Measurements from ENCODE around the gene STEEP1.
A peak's percentile ranks its signal among the peaks of the same experiment; 100 is the strongest.
"Not testable (repeated sequence)": the region's sequence is repeated elsewhere in the genome, so short reads cannot be mapped to it uniquely, and the experiment has no call there.

STEEP1 gene

DNA sequence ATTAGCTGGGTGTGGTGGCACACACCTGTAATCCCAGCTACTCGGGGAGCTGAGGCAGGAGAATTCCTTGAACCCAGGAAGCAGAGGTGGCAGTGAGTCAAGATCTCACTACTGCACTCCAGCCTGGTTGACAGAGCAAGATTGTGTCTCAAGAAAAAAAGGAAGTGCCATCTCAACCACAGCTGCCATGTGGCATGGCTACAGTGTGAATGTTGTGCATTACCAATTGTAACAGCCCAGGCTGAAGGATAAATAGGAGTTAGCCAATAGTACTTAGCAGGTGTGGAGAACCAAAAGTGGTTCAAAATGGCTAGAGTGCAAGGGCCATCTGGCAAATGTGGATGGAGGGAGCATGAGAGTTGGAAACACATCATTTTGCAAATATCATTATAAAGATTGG is 68.0 kb downstream of the STEEP1 start:
- TF ChIP-seq, protein P1, sequence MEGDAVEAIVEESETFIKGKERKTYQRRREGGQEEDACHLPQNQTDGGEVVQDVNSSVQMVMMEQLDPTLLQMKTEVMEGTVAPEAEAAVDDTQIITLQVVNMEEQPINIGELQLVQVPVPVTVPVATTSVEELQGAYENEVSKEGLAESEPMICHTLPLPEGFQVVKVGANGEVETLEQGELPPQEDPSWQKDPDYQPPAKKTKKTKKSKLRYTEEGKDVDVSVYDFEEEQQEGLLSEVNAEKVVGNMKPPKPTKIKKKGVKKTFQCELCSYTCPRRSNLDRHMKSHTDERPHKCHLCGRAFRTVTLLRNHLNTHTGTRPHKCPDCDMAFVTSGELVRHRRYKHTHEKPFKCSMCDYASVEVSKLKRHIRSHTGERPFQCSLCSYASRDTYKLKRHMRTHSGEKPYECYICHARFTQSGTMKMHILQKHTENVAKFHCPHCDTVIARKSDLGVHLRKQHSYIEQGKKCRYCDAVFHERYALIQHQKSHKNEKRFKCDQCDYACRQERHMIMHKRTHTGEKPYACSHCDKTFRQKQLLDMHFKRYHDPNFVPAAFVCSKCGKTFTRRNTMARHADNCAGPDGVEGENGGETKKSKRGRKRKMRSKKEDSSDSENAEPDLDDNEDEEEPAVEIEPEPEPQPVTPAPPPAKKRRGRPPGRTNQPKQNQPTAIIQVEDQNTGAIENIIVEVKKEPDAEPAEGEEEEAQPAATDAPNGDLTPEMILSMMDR (IDR thresholded peaks at IDR 0.05; ENCODE audit: poor library complexity, severe bottlenecking) = no peak
- Histone ChIP-seq H3K27ac (ENCODE audit: poor library complexity, severe bottlenecking) (no peak overlapping the region), H3K9me3 (ENCODE audit: severe bottlenecking) (no peaks in the 10 kb centered on the region), H3K4me1 (ENCODE audit: insufficient read depth, poor library complexity, severe bottlenecking) (peaks cover 33% of the 10 kb centered on the region), H3K36me3 (ENCODE audit: low read depth) (no peaks in the 10 kb centered on the region), H3K27me3 (ENCODE audit: insufficient read depth, poor library complexity, severe bottlenecking) (no peaks in the 10 kb centered on the region), H3K4me3 (ENCODE audit: severe bottlenecking) (no peak overlapping the region)
- no peak for DNase-seq (ENCODE audit: low spot score)
- ATAC-seq (ENCODE audit: low read depth) = no peak

DNA sequence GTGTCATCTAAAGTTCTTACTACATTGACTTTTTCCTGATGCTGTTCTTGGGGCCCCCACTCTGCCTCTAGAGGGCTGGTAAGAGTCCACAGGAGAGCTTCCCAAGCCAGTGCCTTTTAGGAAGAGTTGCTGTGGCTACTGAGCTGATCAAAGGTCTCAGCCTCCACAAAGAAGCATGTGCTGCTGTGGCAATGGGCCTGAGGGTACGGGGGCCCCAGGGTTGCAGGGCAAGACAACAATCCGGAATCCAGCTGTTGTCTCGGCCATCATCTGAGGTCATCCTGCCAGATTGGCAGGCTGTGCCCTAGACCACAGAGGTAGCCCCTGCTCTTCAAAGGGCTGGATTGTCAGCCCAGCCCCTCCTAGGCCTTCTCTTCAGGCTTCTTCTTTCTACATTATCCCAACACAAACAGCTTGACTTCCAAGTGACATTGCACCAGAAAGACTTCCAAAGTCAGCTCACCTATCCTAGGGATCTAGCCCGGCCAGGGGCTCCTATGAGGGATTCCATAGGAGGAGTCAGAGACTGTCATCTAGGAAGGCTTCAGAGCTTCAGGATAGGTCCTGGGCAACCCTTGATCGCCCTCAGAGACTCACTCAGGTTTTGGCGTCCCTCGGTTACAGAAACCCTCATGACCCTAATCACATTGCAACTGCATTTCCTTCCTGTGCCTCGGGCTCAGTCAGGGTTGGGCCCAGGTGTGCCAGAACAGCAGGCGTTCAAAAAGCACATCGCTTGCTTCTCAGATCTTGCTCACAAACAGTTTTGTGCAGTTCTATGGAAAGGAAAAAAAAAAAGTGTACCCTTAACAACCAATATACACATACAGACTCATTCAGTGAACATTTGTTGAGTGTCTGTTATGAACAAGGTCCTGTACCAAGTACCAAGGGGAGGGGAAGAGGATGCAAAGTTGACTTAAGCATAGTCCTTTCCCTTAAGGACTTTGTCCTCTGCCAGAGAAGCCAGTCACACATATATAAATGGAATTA is 69.2 kb downstream of the STEEP1 start:
- ATAC-seq (ENCODE audit: low read depth) = no peak

DNA sequence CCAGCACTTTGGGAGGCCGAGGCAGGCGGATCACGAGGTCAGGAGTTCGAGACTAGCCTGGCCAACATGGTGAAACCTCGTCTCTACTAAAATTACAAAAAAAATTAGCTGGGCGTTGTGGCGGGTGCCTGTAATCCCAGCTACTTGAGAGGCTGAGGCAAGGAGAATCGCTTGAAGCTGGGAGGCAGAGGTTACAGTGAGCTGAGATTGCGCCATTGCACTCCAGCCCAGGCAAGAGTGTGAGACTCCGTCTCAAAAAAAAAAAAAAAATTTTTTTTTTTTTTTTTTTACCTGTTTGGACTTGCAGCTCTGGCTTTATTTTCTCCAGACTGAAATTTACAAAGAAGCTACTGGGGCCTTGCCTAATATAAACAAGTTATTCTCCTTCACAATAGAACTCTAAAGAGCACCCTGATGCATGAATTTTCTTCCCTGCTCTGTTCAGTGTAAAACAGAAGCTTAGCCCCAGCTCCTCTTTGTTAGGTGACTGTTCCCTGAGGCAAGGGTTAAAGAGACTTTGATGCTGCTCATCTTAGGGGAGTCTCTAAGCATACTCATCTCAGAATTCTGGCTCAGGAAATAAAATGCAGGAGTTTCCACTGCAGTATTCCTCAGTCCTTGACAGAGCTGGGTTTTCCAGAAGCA is 71.2 kb downstream of the STEEP1 start:
- H3K9me3 ChIP-seq (ENCODE audit: severe bottlenecking); H3K4me3 ChIP-seq (ENCODE audit: severe bottlenecking); DNase-seq (ENCODE audit: low spot score); H3K36me3 ChIP-seq (ENCODE audit: low read depth); H3K27me3 ChIP-seq (ENCODE audit: insufficient read depth, poor library complexity, severe bottlenecking): not testable (repeated sequence)
- peak; percentile 50 for ATAC-seq (ENCODE audit: low read depth)
- peak overlapping the region; percentile 75 for H3K27ac ChIP-seq (ENCODE audit: poor library complexity, severe bottlenecking)
- peaks cover 17% of the 10 kb centered on the region for H3K4me1 ChIP-seq (ENCODE audit: insufficient read depth, poor library complexity, severe bottlenecking)

More for the DNA sequence above, 69.2 kb downstream of the STEEP1 start:
- Histone ChIP-seq H3K27ac (ENCODE audit: poor library complexity, severe bottlenecking) (no peak overlapping the region), H3K9me3 (ENCODE audit: severe bottlenecking) (no peaks in the 10 kb centered on the region), H3K4me3 (ENCODE audit: severe bottlenecking) (no peak overlapping the region), H3K4me1 (ENCODE audit: insufficient read depth, poor library complexity, severe bottlenecking) (peaks cover 22% of the 10 kb centered on the region), H3K36me3 (ENCODE audit: low read depth) (no peaks in the 10 kb centered on the region), H3K27me3 (ENCODE audit: insufficient read depth, poor library complexity, severe bottlenecking) (no peaks in the 10 kb centered on the region)
- TF ChIP-seq, protein P1 (IDR thresholded peaks at IDR 0.05; ENCODE audit: poor library complexity, severe bottlenecking) = no peak
- DNase-seq (ENCODE audit: low spot score) = no peak

DNA sequence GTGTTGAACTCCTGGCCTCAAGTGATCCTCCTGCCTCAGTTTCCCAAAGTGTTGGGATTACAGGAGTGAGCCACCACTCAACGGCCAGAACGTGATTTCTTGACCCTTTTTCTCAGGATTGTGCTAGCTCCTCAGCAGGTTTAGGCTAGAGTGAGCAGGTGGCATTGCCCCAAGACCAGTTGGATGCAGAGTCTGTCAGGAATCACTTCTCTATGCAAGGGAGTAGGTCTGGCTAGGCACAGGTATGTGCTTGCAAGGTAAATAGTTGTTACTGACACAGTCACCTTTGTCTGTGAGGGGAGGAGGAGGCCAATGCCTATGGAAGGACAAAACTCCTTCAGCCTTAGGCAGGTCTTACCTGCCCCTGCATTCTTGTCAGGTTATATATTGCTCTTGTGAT is 72.7 kb downstream of the STEEP1 start:
- H3K9me3 ChIP-seq (ENCODE audit: severe bottlenecking) = no peaks in the 10 kb centered on the region
- DNase-seq (ENCODE audit: low spot score) = no peak
- TF ChIP-seq, protein P1 (IDR thresholded peaks at IDR 0.05; ENCODE audit: poor library complexity, severe bottlenecking) = no peak
- no peak for ATAC-seq (ENCODE audit: low read depth)
- no peak overlapping the region for H3K27ac ChIP-seq (ENCODE audit: poor library complexity, severe bottlenecking)
- peaks cover 17% of the 10 kb centered on the region for H3K4me1 ChIP-seq (ENCODE audit: insufficient read depth, poor library complexity, severe bottlenecking)
- no peaks in the 10 kb centered on the region for H3K36me3 ChIP-seq (ENCODE audit: low read depth)
- H3K4me3 ChIP-seq (ENCODE audit: severe bottlenecking) = no peak overlapping the region
- H3K27me3 ChIP-seq (ENCODE audit: insufficient read depth, poor library complexity, severe bottlenecking) = no peaks in the 10 kb centered on the region

DNA sequence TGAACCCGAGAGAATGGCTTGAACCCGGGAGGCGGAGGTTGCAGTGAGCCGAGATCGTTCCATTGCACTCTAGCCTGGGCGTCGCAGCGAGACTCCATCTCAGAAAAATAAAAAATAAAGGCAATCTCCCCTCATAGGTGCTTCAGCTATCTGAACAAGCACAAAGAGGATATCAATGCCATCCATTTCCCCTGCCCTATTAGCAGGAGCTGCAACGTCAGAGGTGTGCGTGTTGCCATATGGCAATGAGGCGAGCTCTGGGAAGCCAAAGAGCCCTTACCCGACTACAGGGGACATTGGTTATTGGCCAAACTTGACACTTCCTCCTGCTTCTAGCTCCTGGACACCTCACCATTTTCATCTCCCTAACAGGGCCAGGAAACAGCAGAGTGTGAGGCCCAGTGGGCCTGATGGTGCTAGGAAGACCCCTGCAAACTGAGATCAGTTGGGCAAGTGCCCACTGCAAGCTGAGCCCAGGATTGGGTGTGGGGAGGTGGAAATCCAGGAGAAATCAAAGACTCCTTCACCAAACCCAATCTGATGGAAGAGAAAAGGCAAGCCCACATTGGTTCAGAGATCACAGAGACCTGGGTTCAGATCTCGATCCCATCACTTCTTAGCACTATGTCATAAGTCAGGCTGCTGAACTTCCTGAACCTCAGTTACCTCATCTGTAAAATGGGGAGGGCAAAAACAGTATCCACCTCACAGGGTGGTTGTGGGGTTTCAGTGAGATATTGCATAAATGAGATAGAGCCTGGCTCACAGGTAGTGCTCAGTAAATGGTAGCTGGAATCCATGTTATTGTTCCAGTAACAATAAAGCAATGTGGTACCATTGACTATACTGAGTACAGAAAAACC is 75.8 kb downstream of the STEEP1 start:
- no peaks in the 10 kb centered on the region for H3K9me3 ChIP-seq (ENCODE audit: severe bottlenecking)

More for the DNA sequence above, 75.8 kb downstream of the STEEP1 start:
- peaks cover 12% of the 10 kb centered on the region for H3K4me1 ChIP-seq (ENCODE audit: insufficient read depth, poor library complexity, severe bottlenecking)
- H3K27ac ChIP-seq (ENCODE audit: poor library complexity, severe bottlenecking) = no peak overlapping the region
- TF ChIP-seq, protein P1 (IDR thresholded peaks at IDR 0.05; ENCODE audit: poor library complexity, severe bottlenecking) = no peak
- H3K4me3 ChIP-seq (ENCODE audit: severe bottlenecking) = no peak overlapping the region
- no peaks in the 10 kb centered on the region for H3K36me3 ChIP-seq (ENCODE audit: low read depth)
- DNase-seq (ENCODE audit: low spot score) (no peak), ATAC-seq (ENCODE audit: low read depth) (no peak)
- H3K27me3 ChIP-seq (ENCODE audit: insufficient read depth, poor library complexity, severe bottlenecking) = no peaks in the 10 kb centered on the region
